Measurements from ENCODE around the gene MFGE8.

MFGE8 gene

GRCh38 chr15:88920186-88920891 is 7.2 kb upstream of the MFGE8 start:
- DNase-seq (ENCODE audit: low read depth in 3 of 3): no peak

GRCh38 chr15:88918738-88919137 is 5.6 kb upstream of the MFGE8 start:
- peak in 2 of 3 donors; percentile 33 to 54 for DNase-seq (ENCODE audit: low read depth in 3 of 3)

- no peak for DNase-seq (ENCODE audit: low read depth in 3 of 3)
Measured at GRCh38 chr15:88917760-88918159, 4.6 kb upstream of the MFGE8 start.

GRCh38 chr15:88915354-88915753 is 2.2 kb upstream of the MFGE8 start:
- no peak for DNase-seq (ENCODE audit: low read depth in 3 of 3)

- no peak for DNase-seq (ENCODE audit: low read depth in 3 of 3)
Measured at GRCh38 chr15:88913850-88914169, 631 bp upstream of the MFGE8 start.

GRCh38 chr15:88912500-88912921 is 668 bp downstream of the MFGE8 start:
- no peak for DNase-seq (ENCODE audit: low read depth in 3 of 3)

GRCh38 chr15:88911766-88912118 is 1.4 kb downstream of the MFGE8 start:
- no peak for DNase-seq (ENCODE audit: low read depth in 3 of 3)

- DNase-seq (ENCODE audit: low read depth in 3 of 3): no peak
Measured at GRCh38 chr15:88909956-88910831, 3.0 kb downstream of the MFGE8 start.

GRCh38 chr15:88908697-88909621 is 4.2 kb downstream of the MFGE8 start:
- no peak for DNase-seq (ENCODE audit: low read depth in 3 of 3)

- DNase-seq (ENCODE audit: low read depth in 3 of 3): no peak
Measured at GRCh38 chr15:88908123-88908522, 5.1 kb downstream of the MFGE8 start.

GRCh38 chr15:88907111-88907510 is 6.1 kb downstream of the MFGE8 start:
- no peak for DNase-seq (ENCODE audit: low read depth in 3 of 3)

- no peak for DNase-seq (ENCODE audit: low read depth in 3 of 3)
Measured at GRCh38 chr15:88906551-88906950, 6.6 kb downstream of the MFGE8 start.

GRCh38 chr15:88906130-88906529 is 7.0 kb downstream of the MFGE8 start:
- no peak for DNase-seq (ENCODE audit: low read depth in 3 of 3)

GRCh38 chr15:88905576-88905975 is 7.6 kb downstream of the MFGE8 start:
- DNase-seq (ENCODE audit: low read depth in 3 of 3): no peak

GRCh38 chr15:88904624-88905327 is 8.4 kb downstream of the MFGE8 start:
- peak; percentile 77 to 83 (median 78) for DNase-seq (ENCODE audit: low read depth in 3 of 3)

- DNase-seq (ENCODE audit: low read depth in 3 of 3): no peak
Measured at GRCh38 chr15:88904257-88904623, 8.9 kb downstream of the MFGE8 start.

- no peak for DNase-seq (ENCODE audit: low read depth in 3 of 3)
Measured at GRCh38 chr15:88902846-88903245, 10.3 kb downstream of the MFGE8 start.

- DNase-seq (ENCODE audit: low read depth in 3 of 3): no peak
Measured at GRCh38 chr15:88902221-88902835, 10.9 kb downstream of the MFGE8 start.

- no peak for DNase-seq (ENCODE audit: low read depth in 3 of 3)
Measured at GRCh38 chr15:88901508-88902220, 11.5 kb downstream of the MFGE8 start.

GRCh38 chr15:88900982-88901418 is 12.2 kb downstream of the MFGE8 start:
- DNase-seq (ENCODE audit: low read depth in 3 of 3): no peak
